Ascending aorta (tissue), 2 donors: ENCODE data around the gene CCDC50. TPM values are rescaled to one million over a fixed set of nuclear protein-coding genes. Genes with fewer than 3 reads are reported as not detected.

ENCODE experiments used
- DNase-seq, 2 donors: peaks; one replicate each; pipeline ENCODE4 v3.0.0-alpha.2; 2019; ENCODE audit warnings: low spot score in 2 of 2
- H3K27ac ChIP-seq, 2 donors: fragments of 200-600 bp; sonication (generic); one replicate each; pipeline ENCODE4 v1.5.1; 2016 to 2017; ENCODE audit warnings: mild to moderate bottlenecking in 1 of 2
- H3K27me3 ChIP-seq: fragments of 200-600 bp; sonication (generic); one replicate; pipeline ENCODE4 v1.5.1; 2017
- H3K36me3 ChIP-seq, 2 donors: fragments of 200-600 bp; sonication (generic); one replicate each; pipeline ENCODE4 v1.5.1; 2016
- H3K4me1 ChIP-seq, 2 donors: fragments of 200-600 bp; sonication (generic); one replicate each; pipeline ENCODE4 v1.5.1; 2016 to 2017; ENCODE audit warnings: mild to moderate bottlenecking in 1 of 2
- H3K4me3 ChIP-seq, 2 donors: fragments of 200-600 bp; sonication (generic); one replicate each; pipeline ENCODE4 v1.5.1; 2016 to 2017; ENCODE audit warnings: mild to moderate bottlenecking in 1 of 2
- H3K9me3 ChIP-seq, 2 donors: fragments of 200-600 bp; sonication (generic); one replicate each; pipeline ENCODE4 v1.5.1; 2016
- intact Hi-C: fragments of 100-400 bp; cut with DNase I; formaldehyde crosslinking; loops from one replicate; pipeline ENCODE4 v1.15.1; 2023
- total RNA-seq: library from RNA; depleted of rRNA; stranded (reverse); fragments of >200 nt; gene quantifications from one replicate; pipeline ENCODE4 v1.1.0, GENCODE V29; 2016
- TF ChIP-seq, protein P1 (sequence below), 3 experiments: fragments of 200-600 bp in 2 of 3; fragments of 450-650 bp in 1 of 3; sonication (generic) in 2 of 3; IDR thresholded peaks; one replicate each; pipeline ENCODE4 v1.5.1; 2016 to 2019; ENCODE audit warnings: antibody characterized with exemption in 3 of 3, mild to moderate bottlenecking in 1 of 3, moderate library complexity in 1 of 3

Gene CCDC50
- total RNA-seq, 1 donor from 2014 or later, result 82.8 TPM

GRCh38 chr3:191290311-191291025, 38.7 kb upstream of the CCDC50 start:
- H3K4me3 ChIP-seq, result no peak overlapping the region
- H3K4me1 ChIP-seq, result no peaks in the 10 kb centered on the region
- TF ChIP-seq, protein P1, sequence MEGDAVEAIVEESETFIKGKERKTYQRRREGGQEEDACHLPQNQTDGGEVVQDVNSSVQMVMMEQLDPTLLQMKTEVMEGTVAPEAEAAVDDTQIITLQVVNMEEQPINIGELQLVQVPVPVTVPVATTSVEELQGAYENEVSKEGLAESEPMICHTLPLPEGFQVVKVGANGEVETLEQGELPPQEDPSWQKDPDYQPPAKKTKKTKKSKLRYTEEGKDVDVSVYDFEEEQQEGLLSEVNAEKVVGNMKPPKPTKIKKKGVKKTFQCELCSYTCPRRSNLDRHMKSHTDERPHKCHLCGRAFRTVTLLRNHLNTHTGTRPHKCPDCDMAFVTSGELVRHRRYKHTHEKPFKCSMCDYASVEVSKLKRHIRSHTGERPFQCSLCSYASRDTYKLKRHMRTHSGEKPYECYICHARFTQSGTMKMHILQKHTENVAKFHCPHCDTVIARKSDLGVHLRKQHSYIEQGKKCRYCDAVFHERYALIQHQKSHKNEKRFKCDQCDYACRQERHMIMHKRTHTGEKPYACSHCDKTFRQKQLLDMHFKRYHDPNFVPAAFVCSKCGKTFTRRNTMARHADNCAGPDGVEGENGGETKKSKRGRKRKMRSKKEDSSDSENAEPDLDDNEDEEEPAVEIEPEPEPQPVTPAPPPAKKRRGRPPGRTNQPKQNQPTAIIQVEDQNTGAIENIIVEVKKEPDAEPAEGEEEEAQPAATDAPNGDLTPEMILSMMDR (IDR thresholded peaks at IDR 0.05), result no peak
- intact Hi-C loops, result no loop called here
- H3K27me3 ChIP-seq, result no peaks in the 10 kb centered on the region
- H3K9me3 ChIP-seq, result no peaks in the 10 kb centered on the region
- no peaks in the 10 kb centered on the region for H3K36me3 ChIP-seq
- no peak for DNase-seq
- H3K27ac ChIP-seq, result no peak overlapping the region

DNA sequence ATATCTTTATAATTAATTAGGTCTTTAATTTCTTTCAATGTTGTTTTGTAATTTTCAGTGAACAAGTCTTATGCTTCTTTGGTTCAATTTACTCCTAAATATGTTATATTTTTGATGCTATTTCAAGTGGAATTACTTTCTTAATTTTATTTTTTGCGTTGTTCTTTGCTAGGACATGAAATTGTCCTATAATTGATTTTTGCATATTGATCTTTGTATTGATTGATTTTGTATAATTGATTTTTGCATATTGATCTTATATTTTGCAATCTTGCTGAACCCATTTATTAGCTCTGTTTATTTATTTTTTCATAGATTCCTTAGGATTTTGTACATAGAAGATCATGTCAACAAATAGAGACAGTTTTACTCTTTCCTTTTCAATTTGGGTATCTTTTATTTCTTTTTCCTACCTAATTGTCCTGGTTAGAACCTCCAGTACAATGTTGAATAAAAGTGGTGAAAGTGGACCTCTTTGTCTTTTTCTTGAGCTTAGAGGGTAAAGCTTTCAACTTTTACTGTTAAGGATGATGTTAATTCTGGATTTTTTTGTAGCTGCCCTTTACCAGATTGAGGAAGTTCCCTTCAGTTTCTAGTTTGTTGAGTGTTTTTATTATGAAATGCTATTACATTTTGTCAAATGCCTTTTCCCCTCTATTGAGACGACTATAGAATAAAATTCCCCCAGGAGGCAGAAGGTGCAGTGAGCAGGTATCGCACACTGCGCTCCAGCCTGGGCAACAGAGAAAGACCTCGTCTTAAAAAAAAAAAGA, 36.8 kb upstream of the CCDC50 start:
- H3K4me3 ChIP-seq, result no peak overlapping the region
- no peaks in the 10 kb centered on the region for H3K4me1 ChIP-seq
- intact Hi-C loops, result no loop called here
- no peak overlapping the region for H3K27ac ChIP-seq
- H3K9me3 ChIP-seq, result no peaks in the 10 kb centered on the region
- no peak for DNase-seq
- TF ChIP-seq, protein P1 (IDR thresholded peaks at IDR 0.05), result no peak
- H3K27me3 ChIP-seq, result no peaks in the 10 kb centered on the region
- no peaks in the 10 kb centered on the region for H3K36me3 ChIP-seq

DNA sequence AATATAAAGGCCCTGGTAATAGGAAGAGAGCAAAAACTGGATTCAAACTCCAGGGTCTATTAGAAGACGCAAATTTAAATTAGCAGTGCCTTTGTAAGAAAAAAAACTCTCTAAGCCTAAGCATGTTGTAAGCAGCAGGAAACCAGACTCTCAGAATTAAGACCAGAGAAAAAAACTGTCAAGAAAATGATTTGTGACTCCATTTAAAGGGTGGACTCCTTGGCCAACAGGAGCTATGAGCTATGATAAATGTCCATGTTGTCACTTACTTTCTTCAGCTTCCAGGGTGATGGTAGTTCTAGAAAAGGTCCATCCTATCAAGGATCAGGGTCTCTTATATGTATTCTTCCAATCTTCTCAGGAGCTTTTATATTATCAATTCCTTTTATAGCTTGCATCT, 34.9 kb upstream of the CCDC50 start:
- H3K27ac ChIP-seq, result no peak overlapping the region
- H3K9me3 ChIP-seq, result no peaks in the 10 kb centered on the region
- no peak overlapping the region for H3K4me3 ChIP-seq
- no peak for DNase-seq
- H3K4me1 ChIP-seq, result no peaks in the 10 kb centered on the region
- TF ChIP-seq, protein P1 (IDR thresholded peaks at IDR 0.05), result no peak
- intact Hi-C loops, result no loop called here
- no peaks in the 10 kb centered on the region for H3K27me3 ChIP-seq
- no peaks in the 10 kb centered on the region for H3K36me3 ChIP-seq

- no peaks in the 10 kb centered on the region for H3K27me3 ChIP-seq
- intact Hi-C loops, result no loop called here
- TF ChIP-seq, protein P1 (IDR thresholded peaks at IDR 0.05), result no peak
- H3K27ac ChIP-seq, result no peak overlapping the region
- H3K4me1 ChIP-seq, result no peaks in the 10 kb centered on the region
- no peaks in the 10 kb centered on the region for H3K9me3 ChIP-seq
- DNase-seq, result no peak
- no peaks in the 10 kb centered on the region for H3K36me3 ChIP-seq
- H3K4me3 ChIP-seq, result no peak overlapping the region
Measured at GRCh38 chr3:191296041-191296541, 33.1 kb upstream of the CCDC50 start.

- DNase-seq, result no peak
- Histone ChIP-seq H3K27me3 (no peaks in the 10 kb centered on the region), H3K36me3 (no peaks in the 10 kb centered on the region), H3K4me3 (no peak overlapping the region), H3K9me3 (no peaks in the 10 kb centered on the region), H3K4me1 (no peaks in the 10 kb centered on the region), H3K27ac (no peak overlapping the region)
- intact Hi-C loops, result no loop called here
- TF ChIP-seq, protein P1 (IDR thresholded peaks at IDR 0.05), result no peak
Measured at GRCh38 chr3:191298846-191299245, 30.3 kb upstream of the CCDC50 start.
